NCI-H2227 (cell line): ENCODE measurements around the gene SIGLEC11.

Experiments used
- DNase-seq: peaks from one replicate; lab custom pipeline; 2025; ENCODE audit not compliant: unreplicated experiment; lab: John Stamatoyannopoulos, UW

Gene SIGLEC11

GRCh38 chr19:49907745-49908446 is 53.1 kb downstream of the SIGLEC11 start:
- no peak for DNase-seq

DNA sequence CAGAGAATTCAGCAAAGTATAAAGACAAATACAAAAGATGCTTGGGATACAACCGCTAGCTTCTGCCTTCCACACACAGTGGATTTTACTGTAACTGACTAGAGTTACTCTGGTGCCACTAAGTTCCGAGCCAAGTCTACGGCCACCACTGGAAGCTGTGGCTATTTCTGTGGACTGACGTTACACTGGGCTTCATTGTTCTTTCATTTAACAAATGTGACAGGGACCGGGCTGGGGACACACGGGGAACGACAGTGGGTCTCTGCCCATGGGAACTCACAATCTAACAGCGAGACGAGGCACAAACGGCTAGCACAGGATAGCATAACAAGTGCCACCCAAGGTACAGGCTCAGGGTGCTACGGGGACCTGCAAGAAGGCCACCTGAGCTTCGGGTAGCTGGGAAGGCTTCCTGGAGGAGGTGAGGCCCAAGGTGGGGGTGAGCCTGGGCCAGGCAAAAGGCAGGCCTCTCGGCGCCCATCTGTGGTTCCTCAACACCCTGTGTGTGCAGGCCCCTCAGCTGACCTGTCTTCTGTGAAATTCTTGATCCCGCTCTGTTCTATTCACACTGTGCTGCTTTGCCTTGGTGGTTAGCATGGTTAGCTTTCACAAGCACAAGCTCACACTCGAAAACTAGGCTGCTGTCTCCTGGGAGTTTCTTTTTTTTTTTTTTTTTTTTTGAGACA is 54.0 kb downstream of the SIGLEC11 start:
- DNase-seq: no peak

- DNase-seq: no peak
Measured at GRCh38 chr19:49904136-49904535, 56.8 kb downstream of the SIGLEC11 start.
